Panc1 (cell line): ENCODE data around the gene C21orf91.

Experiments used
- CTCF ChIP-seq: fragments of 450-650 bp; IDR thresholded peaks from 2 replicates; pipeline ENCODE4 v1.5.1; 2017; ENCODE audit warnings: mild to moderate bottlenecking
- POLR2AphosphoS5 ChIP-seq: IDR thresholded peaks from 2 replicates; pipeline ENCODE4 v1.6.1; 2012; ENCODE audit warnings: mild to moderate bottlenecking, low read depth, low read length, moderate library complexity
- REST ChIP-seq, 2 experiments: IDR thresholded peaks; 2 replicates each; pipeline ENCODE4 v1.6.1; 2011 to 2012; ENCODE audit warnings: low read depth in 2 of 2, control low read depth in 1 of 2, low read length in 1 of 2, mild to moderate bottlenecking in 1 of 2, moderate library complexity in 1 of 2; ENCODE audit not compliant: insufficient read depth in 1 of 2
- SIN3A ChIP-seq: IDR thresholded peaks from 2 replicates; pipeline ENCODE4 v1.6.1; 2012; ENCODE audit warnings: low read depth, mild to moderate bottlenecking, low read length, moderate library complexity, borderline replicate concordance; ENCODE audit not compliant: insufficient read depth
- TCF7L2 ChIP-seq: IDR thresholded peaks from 2 replicates; pipeline ENCODE4 v1.6.1; 2011; ENCODE audit warnings: mild to moderate bottlenecking, low read depth, low read length, inconsistent platforms

- TF ChIP-seq SIN3A (no peak), CTCF (no peak), REST (IDR thresholded peaks at IDR 0.05; ENCODE audit: insufficient read depth in 1 of 2, low read depth in 2 of 2, low read length in 1 of 2) (no peak), POLR2AphosphoS5 (no peak), TCF7L2 (no peak)
Measured at GRCh38 chr21:17779980-17780379, 39.2 kb downstream of the C21orf91 start.
